H1 (cell line): ENCODE results near the gene SVEP1. TPM values are rescaled to one million over a fixed set of nuclear protein-coding genes. Genes with fewer than 3 reads are reported as not detected.

Source experiments
- CBX8 ChIP-seq: fragments of 300-800, 300-1000 bp; sonication (generic); IDR thresholded peaks from 2 replicates; pipeline ENCODE4 v1.7.1; 2016; ENCODE audit warnings: low read depth, low read length, borderline replicate concordance
- CTCF ChIP-seq, 3 experiments: IDR thresholded peaks; 1 replicate in 2 of 3; 2 replicates in 1 of 3; pipeline versions ENCODE4 v1.5.1 to v1.6.1; 2011; ENCODE audit warnings: low read length in 3 of 3, mild to moderate bottlenecking in 3 of 3, inconsistent platforms in 2 of 3, low read depth in 1 of 3, moderate library complexity in 1 of 3; ENCODE audit not compliant: insufficient read depth in 1 of 3; ENCODE audit errors: control extremely low read depth in 1 of 3
- E2F6 ChIP-seq: IDR thresholded peaks from 2 replicates; pipeline ENCODE4 v1.6.1; 2012; ENCODE audit warnings: inconsistent platforms
- MAFK ChIP-seq: IDR thresholded peaks from 2 replicates; pipeline ENCODE4 v1.6.1; 2012; ENCODE audit warnings: low read depth, mild to moderate bottlenecking, improper control_type of control experiment, low read length
- POLR2A ChIP-seq, 2 experiments: IDR thresholded peaks; 1 replicate in 1 of 2; 2 replicates in 1 of 2; pipeline ENCODE4 v1.6.1; 2011; ENCODE audit warnings: low read depth in 2 of 2, low read length in 2 of 2, mild to moderate bottlenecking in 2 of 2; ENCODE audit errors: control extremely low read depth in 1 of 2
- SIRT6 ChIP-seq: IDR thresholded peaks from one replicate; pipeline ENCODE4 v1.7.1; 2012; ENCODE audit warnings: low read length, inconsistent platforms
- SP4 ChIP-seq: IDR thresholded peaks from 2 replicates; pipeline ENCODE4 v1.6.1; 2012; ENCODE audit warnings: low read length, inconsistent platforms
- SRF ChIP-seq: IDR thresholded peaks from 2 replicates; pipeline ENCODE4 v1.6.1; 2011; ENCODE audit warnings: mild to moderate bottlenecking, low read depth, low read length, moderate library complexity
- polyA plus RNA-seq, 7 experiments: library from polyadenylated mRNA; depleted of rRNA in 3 of 7; stranded (reverse) in 5 of 7; unstranded in 2 of 7; fragments of >200 nt in 5 of 7; fragments of 200-250 nt in 2 of 7; gene quantifications; 1 replicate in 5 of 7; 2 replicates in 1 of 7; 4 replicates in 1 of 7; pipeline versions ENCODE4 v1.2.1 to v1.2.3, GENCODE V29; 2011 to 2013; ENCODE audit warnings: missing spikeins in 2 of 7, mixed read lengths in 2 of 7
- total RNA-seq: library from RNA; stranded (reverse); fragmentation: NEBNext Ultra II Directional; extraction: Animal tissue kit (Norgen Biotek cat#: 25700); gene quantifications from 2 replicates; pipeline ENCODE4 v1.2.1, GENCODE V29; 2021

The SVEP1 gene
- total and polyA plus RNA-seq, 2 of the 8 experiments (the other 6 are each of a cell fraction or from before 2014, with no cell fraction given) = 0.11 to 0.37 TPM

DNA sequence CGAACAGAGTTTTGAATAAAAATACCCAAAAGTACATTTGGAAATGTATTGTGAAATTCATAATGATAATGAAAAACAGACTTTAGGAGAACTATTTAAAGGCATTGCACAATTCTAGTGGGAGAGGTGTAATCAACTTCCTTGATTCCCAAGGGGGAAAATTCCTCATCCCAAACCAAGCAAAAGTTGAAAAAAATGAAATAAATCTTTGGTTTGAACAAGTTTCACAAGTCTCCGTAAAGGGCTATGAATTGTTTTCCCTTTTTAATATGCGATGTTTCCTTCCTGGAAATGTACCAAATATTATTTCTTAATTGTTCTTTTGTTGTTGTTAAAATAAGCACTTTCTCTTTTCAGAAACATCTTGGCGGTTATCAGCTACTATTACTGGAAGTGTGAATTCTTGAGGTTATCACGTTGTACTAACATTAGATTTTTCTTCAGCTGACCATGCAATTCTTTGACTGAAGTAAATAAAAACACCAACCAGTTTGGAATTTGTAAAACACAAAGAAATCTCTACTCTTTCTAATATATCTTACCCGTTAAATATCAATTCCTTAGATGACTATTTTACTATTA, 59.3 kb downstream of the SVEP1 start (continued):
- TF ChIP-seq E2F6 (no peak), SRF (no peak), MAFK (no peak), CTCF (IDR thresholded peaks at IDR 0.05; ENCODE audit: control extremely low read depth in 1 of 3, insufficient read depth in 1 of 3, low read depth in 1 of 3, low read length in 3 of 3) (no peak), SIRT6 (no peak), SP4 (no peak), CBX8 (no peak), POLR2A (IDR thresholded peaks at IDR 0.05; ENCODE audit: control extremely low read depth in 1 of 2, low read depth in 2 of 2, low read length in 2 of 2) (no peak)
- TF ChIP-seq, all 59 proteins: peak for 0
